HTERT RPE-1 (cell line): Measurements from ENCODE around the gene NAGLU.

Experiments used
- in situ Hi-C: fragments of 300-500 bp; cut with MboI; formaldehyde crosslinking; loops from 4 replicates; pipeline ENCODE4 v1.14.3; 2020; ENCODE audit warnings: low sequenced_read_pairs

The NAGLU gene

DNA sequence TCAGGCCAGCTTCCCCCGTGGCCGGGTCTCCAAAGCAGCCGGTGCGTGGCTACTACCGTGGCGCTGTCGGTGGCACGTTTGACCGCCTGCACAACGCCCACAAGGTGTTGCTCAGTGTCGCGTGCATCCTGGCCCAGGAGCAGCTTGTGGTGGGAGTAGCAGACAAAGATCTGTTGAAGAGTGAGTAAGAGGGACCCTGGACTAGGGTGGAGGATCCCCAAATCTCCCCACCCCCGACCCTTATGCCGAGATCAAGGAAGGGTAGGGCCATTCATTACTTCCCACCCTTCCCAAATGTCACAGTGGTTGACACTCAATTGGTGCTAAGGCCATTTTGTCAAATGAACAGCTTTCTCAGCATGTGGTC lies 27.1 kb downstream of the NAGLU start:
- in situ Hi-C loops, result no loop called here

DNA sequence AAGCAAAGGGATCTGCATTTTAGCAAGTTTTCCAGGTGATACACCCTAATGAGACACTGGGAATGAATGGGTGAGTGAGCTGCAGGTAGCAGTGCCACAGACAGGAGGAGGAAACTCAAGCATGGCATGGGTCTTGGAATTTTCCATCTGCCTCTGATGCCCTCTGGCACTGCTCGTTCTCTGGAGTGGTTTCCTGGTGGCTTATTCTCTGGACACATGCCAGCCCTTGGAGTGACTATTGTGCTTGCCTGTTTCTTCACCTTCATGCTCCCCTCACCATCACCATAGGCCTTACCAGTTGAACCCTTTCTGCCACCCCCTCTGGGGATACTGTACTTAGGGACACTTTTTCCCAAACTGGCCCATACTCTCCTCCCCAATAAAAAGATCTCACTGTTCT lies 27.5 kb downstream of the NAGLU start:
- in situ Hi-C loops, result no loop called here

DNA sequence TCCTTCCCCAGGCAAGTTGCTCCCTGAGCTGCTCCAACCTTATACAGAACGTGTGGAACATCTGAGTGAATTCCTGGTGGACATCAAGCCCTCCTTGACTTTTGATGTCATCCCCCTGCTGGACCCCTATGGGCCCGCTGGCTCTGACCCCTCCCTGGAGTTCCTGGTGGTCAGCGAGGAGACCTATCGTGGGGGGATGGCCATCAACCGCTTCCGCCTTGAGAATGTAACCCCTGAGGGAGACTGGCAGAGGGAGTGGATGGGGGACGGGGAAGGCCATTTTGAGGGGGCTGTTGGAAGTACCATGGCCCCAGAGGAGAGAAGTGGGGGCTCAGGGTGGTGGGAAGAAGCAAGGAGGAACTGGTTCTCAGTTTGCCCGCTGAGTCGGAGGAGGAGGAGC lies 27.9 kb downstream of the NAGLU start:
- in situ Hi-C loops, result no loop called here

DNA sequence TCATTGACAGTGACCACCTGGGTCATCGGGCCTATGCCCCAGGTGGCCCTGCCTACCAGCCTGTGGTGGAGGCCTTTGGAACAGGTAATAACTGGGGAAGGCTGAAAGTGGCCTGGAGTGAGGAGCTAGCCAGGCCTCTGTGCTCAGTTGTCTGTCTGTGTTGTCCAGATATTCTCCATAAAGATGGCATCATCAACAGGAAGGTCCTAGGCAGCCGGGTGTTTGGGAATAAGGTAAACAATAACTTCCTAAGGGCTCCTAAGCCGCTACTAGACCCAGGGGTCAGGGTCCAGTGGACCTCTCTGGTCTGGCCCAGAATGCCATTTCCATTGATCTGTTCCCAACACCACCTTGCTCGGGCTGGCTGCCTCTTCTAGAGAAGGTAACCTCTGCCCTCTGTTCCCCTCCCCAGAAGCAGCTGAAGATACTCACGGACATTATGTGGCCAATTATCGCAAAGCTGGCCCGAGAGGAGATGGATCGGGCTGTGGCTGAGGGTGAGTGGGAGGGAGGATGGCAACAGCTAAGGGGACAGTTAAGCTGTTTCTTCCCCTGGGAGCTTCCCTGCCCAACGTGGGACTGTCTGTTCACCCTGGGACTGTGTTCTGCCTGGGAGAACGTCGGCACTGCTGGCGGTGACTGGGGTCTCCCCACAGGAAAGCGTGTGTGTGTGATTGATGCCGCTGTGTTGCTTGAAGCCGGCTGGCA lies 28.9 kb downstream of the NAGLU start:
- in situ Hi-C loops, result no loop called here

- in situ Hi-C loops, result no loop called here
These were observed 29.6 kb downstream of the NAGLU start for GRCh38 chr17:42565523-42566214.

GRCh38 chr17:42566215-42566882 lies 30.3 kb downstream of the NAGLU start:
- in situ Hi-C loops, result no loop called here

DNA sequence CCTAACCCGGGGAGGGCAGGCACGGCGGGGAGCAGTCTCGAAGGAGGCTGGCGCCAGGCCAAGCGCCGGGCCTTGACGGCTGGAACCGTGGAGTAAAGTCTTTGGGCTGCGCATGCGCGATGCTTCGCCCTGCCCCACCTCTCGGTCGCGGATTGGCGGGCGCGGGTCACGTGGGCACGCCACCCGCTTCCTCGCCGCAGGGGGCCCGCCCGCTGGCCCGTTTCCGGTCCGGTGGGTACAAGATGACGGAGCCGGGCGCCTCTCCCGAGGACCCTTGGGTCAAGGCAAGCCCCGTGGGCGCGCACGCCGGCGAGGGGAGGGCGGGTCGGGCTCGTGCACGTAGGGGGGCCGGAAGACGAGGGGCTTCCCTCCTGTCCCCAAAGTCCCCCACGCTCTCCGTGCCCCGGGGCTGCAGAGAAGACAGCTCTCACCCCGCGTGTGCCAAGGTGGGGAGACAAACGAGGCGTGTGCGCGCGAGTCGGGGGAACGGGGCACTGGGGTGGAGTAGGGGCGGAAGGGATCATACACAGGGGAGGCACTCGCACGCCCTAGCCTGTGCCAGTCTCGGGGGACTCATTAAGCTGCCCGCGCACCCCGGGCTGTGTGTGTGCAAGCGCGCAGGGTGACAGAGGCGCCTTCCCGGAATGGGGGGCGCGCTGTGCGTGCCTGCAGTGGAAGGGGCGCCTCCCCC lies 31.0 kb downstream of the NAGLU start, which contains the start of gene MLX:
Gene MLX (plus strand): TSS at position 218 of the 691 bp plus-strand sequence. CDS start 25 bp downstream, at position 243.
- in situ Hi-C loops, result no loop called here

GRCh38 chr17:42568341-42569111 lies 32.5 kb downstream of the NAGLU start:
- in situ Hi-C loops, result no loop called here

GRCh38 chr17:42571435-42572225 lies 35.6 kb downstream of the NAGLU start:
- in situ Hi-C loops, result no loop called here

- in situ Hi-C loops, result no loop called here
These were observed 37.1 kb downstream of the NAGLU start for GRCh38 chr17:42573095-42573494.

DNA sequence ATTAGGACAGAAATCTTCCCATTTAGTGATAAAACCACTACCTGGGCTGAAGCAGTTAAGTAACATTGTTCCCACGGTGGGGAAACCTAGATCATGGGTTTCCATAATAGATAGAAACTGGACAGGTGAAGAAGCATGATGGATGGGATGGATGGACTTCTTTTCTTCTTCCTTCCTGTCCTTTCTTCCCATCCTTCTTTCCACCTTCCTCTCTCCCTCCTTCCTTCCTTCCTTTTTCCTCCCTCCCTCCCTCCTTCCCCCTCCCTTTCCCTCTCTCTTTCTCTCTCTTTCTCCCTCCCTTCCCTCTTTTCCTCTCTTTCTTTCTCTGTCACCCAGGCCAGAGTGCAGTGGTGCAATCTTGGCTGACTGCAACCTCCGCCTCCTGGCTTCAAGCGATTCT lies 38.4 kb downstream of the NAGLU start:
- in situ Hi-C loops, result no loop called here

DNA sequence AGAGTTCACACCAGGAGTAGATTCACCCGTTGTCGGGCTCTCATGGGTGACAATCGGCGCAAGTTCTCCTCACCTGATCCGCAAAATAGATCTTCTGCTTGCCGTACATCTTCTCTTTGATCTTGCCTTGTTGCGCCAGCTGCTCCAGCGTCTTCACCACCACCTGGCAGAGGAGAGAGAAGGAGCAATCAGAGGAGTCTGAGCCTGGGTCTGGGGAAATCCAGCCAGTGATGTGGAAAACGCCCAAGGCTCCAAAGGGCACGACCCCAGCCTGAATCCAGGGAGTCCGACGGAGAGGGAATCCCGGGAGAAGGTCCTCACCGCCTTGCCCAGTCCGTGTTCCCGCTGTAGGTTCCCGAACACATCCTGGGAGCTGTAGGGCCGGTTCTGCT lies 41.1 kb downstream of the NAGLU start:
- in situ Hi-C loops, result no loop called here

- in situ Hi-C loops, result no loop called here
These were observed 41.7 kb downstream of the NAGLU start, which contains the start of gene PSMC3IP for GRCh38 chr17:42577532-42578281. Gene PSMC3IP (minus strand): TSS chr17:42577729. CDS start chr17:42577686, 43 bp downstream.

- in situ Hi-C loops, result no loop called here
These were observed 42.3 kb downstream of the NAGLU start for GRCh38 chr17:42578282-42578869.

DNA sequence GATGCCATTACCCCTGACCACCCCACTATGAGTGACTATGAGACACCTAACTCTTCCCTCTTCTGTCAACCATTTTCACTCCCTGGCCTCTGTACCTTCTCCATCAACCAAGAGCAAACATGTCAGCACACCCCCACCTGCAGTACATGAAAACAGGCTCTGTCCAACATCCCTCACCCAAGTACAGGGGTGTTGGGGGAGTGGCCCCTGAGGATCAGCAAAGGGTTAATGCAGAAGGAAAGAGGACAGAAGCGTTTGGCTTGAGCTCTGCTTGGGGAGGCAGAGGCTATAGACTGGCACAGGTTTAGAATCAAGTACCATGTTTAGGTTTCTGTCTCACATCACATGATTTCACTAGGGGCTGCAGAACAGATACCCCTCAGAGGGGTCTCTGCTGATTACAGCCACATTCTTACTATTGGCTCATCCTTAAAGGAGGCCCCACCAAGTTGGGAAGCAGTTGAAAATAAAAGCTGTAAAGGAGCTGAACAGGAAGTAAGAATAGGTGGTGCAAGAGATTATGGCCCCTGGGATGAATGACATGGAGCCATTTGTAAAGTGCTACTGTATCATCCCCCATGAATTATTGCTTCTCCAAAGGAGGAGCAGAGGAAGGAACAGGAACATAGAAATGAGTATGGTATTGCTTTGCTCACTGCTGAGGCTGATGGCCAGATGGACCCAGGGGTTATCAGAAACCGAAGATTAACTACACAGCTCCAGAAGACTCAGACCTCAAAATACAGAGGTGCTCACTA lies 43.9 kb downstream of the NAGLU start:
- in situ Hi-C loops, result no loop called here

DNA sequence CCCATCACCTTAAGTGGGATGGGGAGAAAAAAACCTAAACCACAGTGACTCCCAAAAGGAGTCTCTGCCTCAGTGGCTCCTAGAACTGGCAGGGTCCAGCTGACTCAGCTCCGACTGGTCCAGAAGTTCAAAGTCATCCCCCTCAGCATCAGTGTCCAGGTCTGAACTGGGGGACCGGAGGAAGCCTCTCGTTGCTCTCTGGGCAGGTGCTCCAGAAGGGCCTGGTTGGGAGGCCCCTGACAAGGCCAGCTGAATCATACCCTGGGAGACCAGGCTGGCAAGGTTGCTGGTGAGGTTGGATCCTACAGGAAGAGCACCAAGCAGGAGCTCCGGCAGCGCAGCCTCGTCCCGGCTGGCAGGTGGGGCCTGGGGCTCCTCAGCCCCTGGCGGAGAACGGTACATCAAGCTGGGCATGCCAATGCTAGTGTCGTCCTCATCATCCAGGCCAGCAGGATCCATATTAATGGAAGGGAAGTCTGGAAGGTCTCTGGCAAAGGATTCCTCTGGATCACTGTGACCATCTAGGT lies 45.8 kb downstream of the NAGLU start:
- in situ Hi-C loops, result no loop called here

GRCh38 chr17:42584880-42585279 lies 48.8 kb downstream of the NAGLU start:
- in situ Hi-C loops, result no loop called here

DNA sequence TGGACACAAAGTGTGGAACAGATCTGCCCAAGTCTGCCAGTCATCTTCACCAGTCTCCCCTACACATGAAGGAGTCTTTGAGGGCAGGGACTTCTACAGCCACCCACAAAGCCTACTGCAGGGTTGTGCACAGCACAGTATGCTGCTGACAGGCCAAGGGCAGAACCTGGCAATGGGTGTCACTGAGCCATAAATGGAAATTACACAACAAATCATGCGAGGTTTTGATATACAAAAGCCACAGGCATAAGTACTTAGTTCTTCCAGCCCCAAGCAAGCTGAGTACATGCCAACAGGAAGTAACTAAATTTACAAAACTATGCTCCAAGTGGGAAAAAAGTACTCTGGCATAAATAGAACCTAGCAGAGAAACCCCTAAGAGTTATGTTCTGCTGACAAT lies 49.3 kb downstream of the NAGLU start:
- in situ Hi-C loops, result no loop called here
